B cell (primary cell): ENCODE data around the gene CIAO2A. TPM values are rescaled to one million over a fixed set of nuclear protein-coding genes. Genes with fewer than 3 reads are reported as not detected.

ENCODE experiments used
- ATAC-seq: fragments of 200-7000 bp; cut with Tn5 transposase; one replicate; pipeline ENCODE4 v1.10.0; 2021; ENCODE audit warnings: low read depth, mild to moderate bottlenecking, moderate number of reproducible peaks, moderate library complexity
- CTCF ChIA-PET: fragments of 350-600 bp; sonication (Branson Sonifier 250); formaldehyde crosslinking; loops from one replicate; lab custom pipeline; 2021; ENCODE audit warnings: antibody characterized with exemption, inconsistent platforms; lab: Charles Lee
- POLR2A ChIA-PET: fragments of 350-600 bp; sonication (Branson Sonifier 250); formaldehyde crosslinking; loops from one replicate; lab custom pipeline; 2021; ENCODE audit warnings: antibody characterized with exemption; lab: Charles Lee
- DNase-seq: peaks from one replicate; pipeline ENCODE4 v3.0.0; 2013
- H2AFZ ChIP-seq: 2 replicates; pipeline ENCODE4 v1.6.1; 2012; ENCODE audit warnings: mild to moderate bottlenecking, low read depth, low read length; ENCODE audit not compliant: insufficient read depth, poor library complexity, severe bottlenecking
- H3K27ac ChIP-seq, 2 donors: 1 replicate in 1 of 2; 2 replicates in 1 of 2; pipeline ENCODE4 v1.5.1; 2012 to 2013; ENCODE audit warnings: low read length in 2 of 2, mild to moderate bottlenecking in 2 of 2, moderate library complexity in 1 of 2
- H3K27me3 ChIP-seq, 4 experiments: fragments of 200-600 bp in 1 of 4; sonication (generic) in 1 of 4; replicated peaks in 1 of 4; 1 replicate in 2 of 4; 2 replicates in 2 of 4; pipeline versions ENCODE4 v1.6.1 to v1.7.0; 2013 to 2016; ENCODE audit warnings: low read length in 3 of 4, mild to moderate bottlenecking in 2 of 4, mixed read lengths in 1 of 4, moderate library complexity in 1 of 4; ENCODE audit not compliant: insufficient read depth in 4 of 4, control insufficient read depth in 3 of 4; ENCODE audit errors: control extremely low read depth in 1 of 4
- H3K36me3 ChIP-seq, 2 experiments: replicated peaks in 1 of 2; 1 replicate in 1 of 2; 2 replicates in 1 of 2; pipeline versions ENCODE4 v1.6.1 to v1.7.1; 2013; ENCODE audit warnings: low read length in 1 of 2; ENCODE audit not compliant: insufficient read depth in 2 of 2, control insufficient read depth in 1 of 2; ENCODE audit errors: control extremely low read depth in 1 of 2, extremely low read depth in 1 of 2
- H3K4me1 ChIP-seq, 2 donors: fragments of 200-600 bp in 1 of 2; sonication (generic) in 1 of 2; 1 replicate in 1 of 2; 2 replicates in 1 of 2; pipeline versions ENCODE4 v1.5.1 to v1.6.1; 2013 to 2017; ENCODE audit warnings: low read length in 2 of 2; ENCODE audit not compliant: control insufficient read depth in 2 of 2, insufficient read depth in 2 of 2
- H3K4me2 ChIP-seq: replicated peaks from 2 replicates; pipeline ENCODE3; 2012; ENCODE audit warnings: mild to moderate bottlenecking, low read depth, low read length; ENCODE audit not compliant: poor library complexity, severe bottlenecking
- H3K4me3 ChIP-seq, 5 experiments: fragments of 200-600 bp in 1 of 5; sonication (generic) in 1 of 5; 1 replicate in 3 of 5; 2 replicates in 2 of 5; pipeline versions ENCODE4 v1.5.1 to v1.7.0; 2011 to 2016; ENCODE audit warnings: low read length in 4 of 5, mild to moderate bottlenecking in 4 of 5, low read depth in 2 of 5, control low read depth in 1 of 5, moderate library complexity in 1 of 5; ENCODE audit not compliant: insufficient read depth in 1 of 5; ENCODE audit errors: control extremely low read depth in 1 of 5, extremely low read depth in 1 of 5
- H3K79me2 ChIP-seq: fragments of 200-600 bp; sonication (generic); one replicate; pipeline ENCODE4 v1.6.0; 2016; ENCODE audit warnings: low read length; ENCODE audit not compliant: control insufficient read depth, insufficient read depth
- H3K9ac ChIP-seq: fragments of 200-600 bp; sonication (generic); 2 replicates; pipeline ENCODE4 v1.6.1; 2017; ENCODE audit warnings: mild to moderate bottlenecking, low read length, moderate library complexity
- H3K9me3 ChIP-seq, 3 donors: one replicate each; pipeline versions ENCODE4 v1.6.1 to v1.7.1; 2013; ENCODE audit warnings: low read length in 2 of 3; ENCODE audit not compliant: control insufficient read depth in 2 of 3, insufficient read depth in 1 of 3; ENCODE audit errors: control extremely low read depth in 1 of 3
- H4K20me1 ChIP-seq: 2 replicates; pipeline ENCODE4 v1.6.0; 2012; ENCODE audit warnings: mild to moderate bottlenecking, low read length; ENCODE audit not compliant: insufficient read depth, control insufficient read depth, poor library complexity, severe bottlenecking
- H3K27ac Mint-ChIP-seq: one replicate; pipeline ENCODE4 v1.8.0; 2021; ENCODE audit warnings: mixed read lengths
- H3K27me3 Mint-ChIP-seq: one replicate; pipeline ENCODE4 v1.8.0; 2021; ENCODE audit warnings: mixed read lengths
- H3K4me1 Mint-ChIP-seq: one replicate; pipeline ENCODE4 v1.8.0; 2021; ENCODE audit warnings: mixed read lengths
- H3K4me3 Mint-ChIP-seq: one replicate; pipeline ENCODE4 v1.8.0; 2021; ENCODE audit warnings: mixed read lengths
- H3K9me3 Mint-ChIP-seq: one replicate; pipeline ENCODE4 v1.8.0; 2022; ENCODE audit warnings: mixed read lengths; ENCODE audit not compliant: insufficient read depth
- CTCF ChIP-seq: fragments of 200-600 bp; IDR thresholded peaks from one replicate; pipeline ENCODE4 v1.8.0; 2022; ENCODE audit warnings: antibody characterized with exemption, mild to moderate bottlenecking
- EZH2 ChIP-seq: IDR thresholded peaks from 2 replicates; pipeline ENCODE4 v1.6.1; 2012; ENCODE audit warnings: borderline replicate concordance, low read depth, mild to moderate bottlenecking, moderate library complexity, low read length; ENCODE audit not compliant: insufficient read depth, poor library complexity, severe bottlenecking
- WGBS: methylation state at CpG from one replicate; pipeline ENCODE4 v1.1.5; 2013; ENCODE audit warnings: missing lambda C conversion rate; ENCODE audit not compliant: insufficient coverage; 5-methylcytosine and 5-hydroxymethylcytosine counted together
- intact Hi-C: fragments of 100-400 bp; cut with micrococcal nuclease; formaldehyde crosslinking; loops from one replicate; pipeline ENCODE4 v1.10.0; 2022
- polyA plus RNA-seq: library from polyadenylated mRNA; depleted of rRNA; stranded (reverse); fragments of >200 nt; gene quantifications from 2 replicates; pipeline ENCODE4 v1.2.3, GENCODE V29; 2012
- total RNA-seq, 2 donors: library from RNA; stranded (reverse); fragments of 120-200 nt in 1 of 2; gene quantifications; 1 replicate in 1 of 2; 2 replicates in 1 of 2; pipeline versions ENCODE4 v1.2.3 to v1.2.4, GENCODE V29; 2013 to 2022

The CIAO2A gene
- total and polyA plus RNA-seq, 2 donors (not counting 1 experiment from before 2014, with no cell fraction given) = 68.2 to 71.5 TPM

- H3K27ac Mint-ChIP-seq = peak overlapping the region; percentile 89
- peaks cover 14% of the 10 kb centered on the region for H4K20me1 ChIP-seq
- peak overlapping the region; percentile 83 to 92 for H3K27ac ChIP-seq
- DNase-seq = no peak
- H3K4me1 Mint-ChIP-seq = peaks cover 50% of the 10 kb centered on the region
- H2AFZ ChIP-seq = no peak overlapping the region
- H3K4me1 ChIP-seq = peaks cover 45 to 50% of the 10 kb centered on the region in 2 donors
- H3K27me3 ChIP-seq = no peaks in the 10 kb centered on the region
- ATAC-seq = no peak
- H3K36me3 ChIP-seq = peaks cover 8 to 53% of the 10 kb centered on the region in 2 experiments
- H3K4me3 Mint-ChIP-seq = peak overlapping the region; percentile 74
- TF ChIP-seq CTCF (no peak), EZH2 (no peak)
- ChIA-PET CTCF (interaction anchor here (0.7 to 1.3 kb wide), 4 partner anchors 19 to 502 kb away, joined by 3 to 5 read pairs (median 3); partner anchors contain the start of gene CIAO2A), POLR2A (interaction anchor here (1.0 kb wide), 1 partner anchor 23 kb away, joined by 5 read pairs; no protein-coding TSS in a partner anchor)
- peak overlapping the region in 1 of 5 experiments; percentile 37 for H3K4me3 ChIP-seq
- H3K4me2 ChIP-seq = peak overlapping the region; percentile 65
- H3K27me3 Mint-ChIP-seq = no peaks in the 10 kb centered on the region
- intact Hi-C loops = no loop called here
- no peaks in the 10 kb centered on the region for H3K9me3 Mint-ChIP-seq
- WGBS = 97% methylated on average over 3 of the region's 4 CpGs
- H3K79me2 ChIP-seq = peaks cover 91% of the 10 kb centered on the region
- H3K9ac ChIP-seq = no peak overlapping the region
- no peaks in the 10 kb centered on the region for H3K9me3 ChIP-seq
Observed at GRCh38 chr15:64112073-64112772, 18.6 kb upstream of the CIAO2A start.

GRCh38 chr15:64111679-64112050 is 18.0 kb upstream of the CIAO2A start:
- Histone ChIP-seq H3K4me1 (peaks cover 47 to 50% of the 10 kb centered on the region in 2 donors), H3K4me2 (peak overlapping the region; percentile 65), H3K27ac (peak overlapping the region; percentile 83 to 92), H3K4me3 (peak overlapping the region in 4 of 5 experiments; percentile 6 to 38 (median 26)), H3K9me3 (no peaks in the 10 kb centered on the region), H3K36me3 (peaks cover 8 to 49% of the 10 kb centered on the region in 2 experiments), H3K79me2 (peaks cover 91% of the 10 kb centered on the region), H3K27me3 (no peaks in the 10 kb centered on the region), H2AFZ (no peak overlapping the region), H4K20me1 (peaks cover 14% of the 10 kb centered on the region), H3K9ac (peak overlapping the region; percentile 42)
- Mint-ChIP-seq H3K9me3 (no peaks in the 10 kb centered on the region), H3K4me1 (peaks cover 56% of the 10 kb centered on the region), H3K27ac (peak overlapping the region; percentile 89), H3K27me3 (no peaks in the 10 kb centered on the region), H3K4me3 (peak overlapping the region; percentile 74)
- 59% methylated on average over 3 of the region's 3 CpGs for WGBS
- ChIA-PET CTCF (interaction anchor here (0.9 to 1.5 kb wide), 5 partner anchors 14 to 502 kb away, joined by 3 to 5 read pairs (median 3); partner anchors contain the start of gene CIAO2A), POLR2A (interaction anchor here (1.0 to 1.1 kb wide), 2 partner anchors 18 to 22 kb away, joined by 4 to 5 read pairs; partner anchors contain the start of gene CIAO2A)
- ATAC-seq = no peak
- no peak for DNase-seq
- intact Hi-C loops = loop anchor here (2.0 kb wide), 1 partner anchor 19 kb away; the partner anchor contains the start of gene CIAO2A
- TF ChIP-seq CTCF = no peak
- no peak for TF ChIP-seq EZH2
